ENCODE measurements around the gene HHIP.

HHIP gene

GRCh38 chr4:144656850-144657249 lies 10.9 kb downstream of the HHIP start:
- no peak for DNase-seq

- no peak for DNase-seq
These were observed 12.1 kb downstream of the HHIP start for GRCh38 chr4:144658015-144658567.

- DNase-seq = no peak
These were observed 12.9 kb downstream of the HHIP start for GRCh38 chr4:144658903-144659302.

GRCh38 chr4:144659447-144659846 lies 13.5 kb downstream of the HHIP start:
- DNase-seq = no peak

GRCh38 chr4:144663834-144664475 lies 18.0 kb downstream of the HHIP start:
- no peak for DNase-seq

- DNase-seq = no peak
These were observed 20.7 kb downstream of the HHIP start for GRCh38 chr4:144666539-144667175.

- DNase-seq = no peak
These were observed 21.5 kb downstream of the HHIP start for GRCh38 chr4:144667500-144667899.

GRCh38 chr4:144670776-144671175 lies 24.8 kb downstream of the HHIP start:
- no peak for DNase-seq

GRCh38 chr4:144674711-144675110 lies 28.8 kb downstream of the HHIP start:
- no peak for DNase-seq

GRCh38 chr4:144681806-144682205 lies 35.9 kb downstream of the HHIP start:
- DNase-seq = no peak

- no peak for DNase-seq
These were observed 37.6 kb downstream of the HHIP start for GRCh38 chr4:144683516-144683915.

- no peak for DNase-seq
These were observed 40.0 kb downstream of the HHIP start for GRCh38 chr4:144685911-144686310.

GRCh38 chr4:144686921-144687320 lies 41.0 kb downstream of the HHIP start:
- no peak for DNase-seq

- DNase-seq = no peak
These were observed 41.5 kb downstream of the HHIP start for GRCh38 chr4:144687466-144687865.

- DNase-seq = no peak
These were observed 42.1 kb downstream of the HHIP start for GRCh38 chr4:144688035-144688569.

GRCh38 chr4:144689125-144689524 lies 43.2 kb downstream of the HHIP start:
- no peak for DNase-seq

GRCh38 chr4:144695721-144696120 lies 49.8 kb downstream of the HHIP start:
- DNase-seq = no peak

GRCh38 chr4:144696376-144696775 lies 50.4 kb downstream of the HHIP start:
- no peak for DNase-seq

GRCh38 chr4:144699565-144699964 lies 53.6 kb downstream of the HHIP start:
- DNase-seq = no peak

GRCh38 chr4:144701683-144702233 lies 55.8 kb downstream of the HHIP start:
- no peak for DNase-seq

- DNase-seq = no peak
These were observed 57.5 kb downstream of the HHIP start for GRCh38 chr4:144703494-144703893.

GRCh38 chr4:144705601-144706590 lies 59.9 kb downstream of the HHIP start:
- DNase-seq = no peak

GRCh38 chr4:144709159-144709558 lies 63.2 kb downstream of the HHIP start:
- no peak for DNase-seq
